Lung (tissue), 12 donors: ENCODE data around the gene EFNA1. TPM values are rescaled to one million over a fixed set of nuclear protein-coding genes. Genes with fewer than 3 reads are reported as not detected.

Source experiments
- ATAC-seq: fragments of 200-7000 bp; cut with Tn5 transposase; one replicate; pipeline ENCODE4 v1.9.1; 2020; ENCODE audit warnings: moderate number of reproducible peaks; ENCODE audit not compliant: insufficient read depth, low FRiP score
- DNase-seq, 3 donors: peaks; one replicate each; pipeline ENCODE4 v3.0.0-alpha.2; 2013 to 2017
- H3K27ac ChIP-seq, 2 donors: one replicate each; pipeline ENCODE4 v1.5.1; 2013; ENCODE audit warnings: mild to moderate bottlenecking in 2 of 2, moderate library complexity in 2 of 2, control low read depth in 1 of 2, inconsistent platforms in 1 of 2, low read depth in 1 of 2, low read length in 1 of 2
- H3K27me3 ChIP-seq, 3 donors: one replicate each; pipeline ENCODE4 v1.5.1; 2013; ENCODE audit warnings: low read length in 2 of 3; ENCODE audit not compliant: control insufficient read depth in 3 of 3, insufficient read depth in 3 of 3
- H3K36me3 ChIP-seq, 4 donors: one replicate each; pipeline ENCODE4 v1.5.1; 2013; ENCODE audit warnings: low read length in 4 of 4, mild to moderate bottlenecking in 1 of 4, moderate library complexity in 1 of 4; ENCODE audit not compliant: control insufficient read depth in 4 of 4, insufficient read depth in 4 of 4
- H3K4me1 ChIP-seq, 5 donors: one replicate each; pipeline ENCODE4 v1.5.1; 2013; ENCODE audit warnings: low read length in 5 of 5, mild to moderate bottlenecking in 2 of 5, moderate library complexity in 1 of 5; ENCODE audit not compliant: control insufficient read depth in 5 of 5, insufficient read depth in 5 of 5
- H3K4me3 ChIP-seq: one replicate; pipeline ENCODE4 v1.5.1; 2013; ENCODE audit warnings: mild to moderate bottlenecking, control low read depth, moderate library complexity
- H3K9ac ChIP-seq, 2 donors: one replicate each; pipeline ENCODE4 v1.5.1; 2013; ENCODE audit warnings: low read length in 2 of 2, control low read depth in 1 of 2; ENCODE audit not compliant: insufficient read depth in 1 of 2
- H3K9me3 ChIP-seq, 4 donors: one replicate each; pipeline ENCODE4 v1.5.1; 2013; ENCODE audit warnings: low read length in 3 of 4, mild to moderate bottlenecking in 1 of 4, moderate library complexity in 1 of 4; ENCODE audit not compliant: control insufficient read depth in 4 of 4, insufficient read depth in 3 of 4
- WGBS, 2 donors: extraction: QIAGEN DNeasy Blood & Tissue Kit; methylation state at CpG; one replicate each; pipeline ENCODE4 v1.1.7; 2013; 5-methylcytosine and 5-hydroxymethylcytosine counted together
- polyA plus RNA-seq, 2 donors: library from polyadenylated mRNA; stranded (reverse); fragments of 200-250 nt; gene quantifications; one replicate each; pipeline ENCODE4 v1.2.1, GENCODE V29; 2013
- total RNA-seq, 2 donors: library from RNA; depleted of rRNA in 1 of 2; stranded (reverse); fragments of >200 nt in 1 of 2; gene quantifications; one replicate each; pipeline ENCODE4 v1.2.1, GENCODE V29; 2014 to 2021
- TF ChIP-seq, protein P1 (sequence below): IDR thresholded peaks from 2 replicates; pipeline ENCODE4 v1.5.1; 2012; ENCODE audit warnings: mild to moderate bottlenecking; ENCODE audit errors: control extremely low read depth, extremely low read depth
- donor health status: control.
- donor health status: control.
- donor health status: Bipolar disorder and iron deficiency.
- donor health status: healthy.
- donor health status: DM: yes; HTN: yes; CAD: no.

EFNA1 gene
- total and polyA plus RNA-seq, 4 donors: 111 to 202 (median 168) TPM

- Histone ChIP-seq H3K36me3 (no peaks in the 10 kb centered on the region), H3K27me3 (peaks cover 0 to 26% (median 23%) of the 10 kb centered on the region in 3 donors), H3K9ac (no peak overlapping the region), H3K27ac (no peak overlapping the region), H3K4me3 (no peak overlapping the region), H3K9me3 (no peaks in the 10 kb centered on the region), H3K4me1 (peaks cover 0 to 38% (median 16%) of the 10 kb centered on the region in 5 donors)
- TF ChIP-seq, protein P1, sequence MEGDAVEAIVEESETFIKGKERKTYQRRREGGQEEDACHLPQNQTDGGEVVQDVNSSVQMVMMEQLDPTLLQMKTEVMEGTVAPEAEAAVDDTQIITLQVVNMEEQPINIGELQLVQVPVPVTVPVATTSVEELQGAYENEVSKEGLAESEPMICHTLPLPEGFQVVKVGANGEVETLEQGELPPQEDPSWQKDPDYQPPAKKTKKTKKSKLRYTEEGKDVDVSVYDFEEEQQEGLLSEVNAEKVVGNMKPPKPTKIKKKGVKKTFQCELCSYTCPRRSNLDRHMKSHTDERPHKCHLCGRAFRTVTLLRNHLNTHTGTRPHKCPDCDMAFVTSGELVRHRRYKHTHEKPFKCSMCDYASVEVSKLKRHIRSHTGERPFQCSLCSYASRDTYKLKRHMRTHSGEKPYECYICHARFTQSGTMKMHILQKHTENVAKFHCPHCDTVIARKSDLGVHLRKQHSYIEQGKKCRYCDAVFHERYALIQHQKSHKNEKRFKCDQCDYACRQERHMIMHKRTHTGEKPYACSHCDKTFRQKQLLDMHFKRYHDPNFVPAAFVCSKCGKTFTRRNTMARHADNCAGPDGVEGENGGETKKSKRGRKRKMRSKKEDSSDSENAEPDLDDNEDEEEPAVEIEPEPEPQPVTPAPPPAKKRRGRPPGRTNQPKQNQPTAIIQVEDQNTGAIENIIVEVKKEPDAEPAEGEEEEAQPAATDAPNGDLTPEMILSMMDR: peak; percentile 83
- peak; percentile 58 to 78 (median 64) for DNase-seq
- 14% methylated on average over 23 to 24 of the region's 24 CpGs for WGBS, 2 donors
- ATAC-seq: peak; percentile 42
These were observed 41.4 kb upstream of the EFNA1 start for GRCh38 chr1:155086128-155086741.

- no peaks in the 10 kb centered on the region for H3K36me3 ChIP-seq
- H3K4me3 ChIP-seq: no peak overlapping the region
- H3K4me1 ChIP-seq: peaks cover 0 to 36% (median 14%) of the 10 kb centered on the region in 5 donors
- 66% methylated on average over 8 of the region's 8 CpGs for WGBS, 2 donors
- H3K9ac ChIP-seq: no peak overlapping the region
- no peak for ATAC-seq
- H3K27me3 ChIP-seq: peaks cover 0 to 22% (median 18%) of the 10 kb centered on the region in 3 donors
- no peak overlapping the region for H3K27ac ChIP-seq
- H3K9me3 ChIP-seq: no peaks in the 10 kb centered on the region
- TF ChIP-seq, protein P1: no peak
- DNase-seq: no peak
These were observed 40.7 kb upstream of the EFNA1 start for GRCh38 chr1:155086856-155087535.

GRCh38 chr1:155091071-155092051 lies 36.3 kb upstream of the EFNA1 start:
- peaks cover 3 to 26% (median 11%) of the 10 kb centered on the region in 5 donors for H3K4me1 ChIP-seq
- DNase-seq (peak; percentile 76 to 87 (median 79)), ATAC-seq (peak; percentile 46)
- no peak overlapping the region for H3K27ac ChIP-seq
- TF ChIP-seq, protein P1: peak; percentile 95
- 25 to 30% methylated on average over 27 to 29 of the region's 29 CpGs for WGBS, 2 donors
- peaks cover 0 to 3% (median 0%) of the 10 kb centered on the region in 3 donors for H3K27me3 ChIP-seq
- H3K36me3 ChIP-seq: no peaks in the 10 kb centered on the region
- H3K9me3 ChIP-seq: no peaks in the 10 kb centered on the region
- no peak overlapping the region for H3K9ac ChIP-seq
- H3K4me3 ChIP-seq: no peak overlapping the region
